Smooth muscle cell (in vitro differentiated cells): ENCODE results near the gene ACAD10. TPM values are rescaled to one million over a fixed set of nuclear protein-coding genes. Genes with fewer than 3 reads are reported as not detected.

Experiments
- DNase-seq: peaks from one replicate; lab custom pipeline; 2025; ENCODE audit not compliant: unreplicated experiment; lab: John Stamatoyannopoulos, UW
- H2AFZ ChIP-seq: fragments of 200-600 bp; sonication (generic); 2 replicates; pipeline ENCODE4 v1.6.0; 2016; ENCODE audit warnings: antibody characterized with exemption, low read depth, mild to moderate bottlenecking
- H3F3A ChIP-seq: fragments of 200-600 bp; sonication (generic); 2 replicates; pipeline ENCODE4 v1.6.0; 2017; ENCODE audit warnings: antibody characterized with exemption, low read depth
- H3K27ac ChIP-seq: fragments of 200-600 bp; sonication (generic); 2 replicates; pipeline ENCODE4 v1.5.1; 2016; ENCODE audit warnings: low read depth, mild to moderate bottlenecking
- H3K27me3 ChIP-seq: fragments of 200-600 bp; sonication (generic); 2 replicates; pipeline ENCODE4 v1.6.1; 2016; ENCODE audit warnings: low read depth, mild to moderate bottlenecking
- H3K36me3 ChIP-seq: fragments of 200-600 bp; sonication (generic); 2 replicates; pipeline ENCODE4 v1.5.1; 2016; ENCODE audit warnings: low read depth
- H3K4me1 ChIP-seq: fragments of 200-600 bp; sonication (generic); 2 replicates; pipeline ENCODE4 v1.5.1; 2016; ENCODE audit warnings: low read depth
- H3K4me2 ChIP-seq: fragments of 200-600 bp; sonication (generic); 2 replicates; pipeline ENCODE4 v1.6.0; 2016; ENCODE audit warnings: mild to moderate bottlenecking
- H3K4me3 ChIP-seq: fragments of 200-600 bp; sonication (generic); 2 replicates; pipeline ENCODE4 v1.5.1; 2016; ENCODE audit warnings: mild to moderate bottlenecking
- H3K79me2 ChIP-seq: fragments of 200-600 bp; sonication (generic); 2 replicates; pipeline ENCODE4 v1.6.0; 2016; ENCODE audit warnings: low read depth, mild to moderate bottlenecking
- H3K9ac ChIP-seq: fragments of 200-600 bp; sonication (generic); 2 replicates; pipeline ENCODE4 v1.6.0; 2016; ENCODE audit warnings: low read depth
- H3K9me3 ChIP-seq: fragments of 200-600 bp; sonication (generic); replicated peaks from 2 replicates; pipeline ENCODE4 v1.5.1; 2016; ENCODE audit warnings: low read depth
- H4K20me1 ChIP-seq: fragments of 200-600 bp; sonication (generic); 2 replicates; pipeline ENCODE4 v1.6.0; 2016; ENCODE audit warnings: low read depth
- CTCF ChIP-seq: fragments of 200-600 bp; sonication (generic); IDR thresholded peaks from 2 replicates; pipeline ENCODE4 v1.5.1; 2017; ENCODE audit warnings: borderline replicate concordance, mild to moderate bottlenecking, antibody characterized with exemption; ENCODE audit not compliant: insufficient read depth, poor library complexity, severe bottlenecking
- WGBS: methylation state at CpG from one replicate; pipeline ENCODE4 v1.1.7; 2016; ENCODE audit warnings: low lambda C conversion rate; 5-methylcytosine and 5-hydroxymethylcytosine counted together
- polyA plus RNA-seq: library from polyadenylated mRNA; unstranded; fragments of >200 nt; fragmentation: Nextera tagmentation; extraction: Ambion mirVana; gene quantifications from 2 replicates; pipeline ENCODE4 v1.2.1, GENCODE V29; 2016
- total RNA-seq: library from RNA; depleted of rRNA; stranded (reverse); fragments of >200 nt; gene quantifications from 2 replicates; pipeline ENCODE4 v1.2.3, GENCODE V29; 2014

Gene ACAD10
- 14.9 and 15.0 TPM in 2 replicates for total RNA-seq
- polyA plus RNA-seq, result 13.4 and 16.6 TPM in 2 replicates

GRCh38 chr12:111685811-111686573 lies at the start of gene ACAD10, which contains the start of gene BRAP:
ACAD10 (plus strand) TSS chr12:111686053; CDS start chr12:111692710, 6,657 bp downstream.
BRAP (minus strand) TSS chr12:111685956; CDS start chr12:111685792, 164 bp downstream.
- peak within 1 kb of the TSS; percentile 98 for H3K4me2 ChIP-seq
- TF ChIP-seq CTCF, result no peak
- peak; percentile 77 for DNase-seq
- H3K4me1 ChIP-seq, result peaks cover 19% of the 10 kb centered on the region
- H3K79me2 ChIP-seq, result peaks cover 27% of the 10 kb centered on the region
- peaks cover 6% of the 10 kb centered on the region for H3K36me3 ChIP-seq
- peak within 1 kb of the TSS; percentile 97 for H3K9ac ChIP-seq
- H3K27ac ChIP-seq, result peak within 1 kb of the TSS; percentile 85
- no peaks in the 10 kb centered on the region for H3K27me3 ChIP-seq
- peak within 1 kb of the TSS; percentile 85 for H3K4me3 ChIP-seq
- 2% methylated on average over 49 of the region's 63 CpGs for WGBS
- no peaks in the 10 kb centered on the region for H3K9me3 ChIP-seq
- peak within 1 kb of the TSS; percentile 29 for H2AFZ ChIP-seq
- H4K20me1 ChIP-seq, result peaks cover 9% of the 10 kb centered on the region
- no peaks in the 10 kb centered on the region for H3F3A ChIP-seq

GRCh38 chr12:111636209-111636945 lies 49.5 kb upstream of the ACAD10 start:
- TF ChIP-seq CTCF, result no peak
- Histone ChIP-seq H3K79me2 (no peaks in the 10 kb centered on the region), H4K20me1 (no peaks in the 10 kb centered on the region), H3F3A (peaks cover 13% of the 10 kb centered on the region), H3K4me2 (peak overlapping the region; percentile 69), H3K4me3 (no peak overlapping the region), H3K9me3 (no peaks in the 10 kb centered on the region), H3K27me3 (no peaks in the 10 kb centered on the region), H2AFZ (peak overlapping the region; percentile 2), H3K27ac (peak overlapping the region; percentile 41), H3K36me3 (no peaks in the 10 kb centered on the region), H3K9ac (peak overlapping the region; percentile 4), H3K4me1 (peaks cover 19% of the 10 kb centered on the region)
- WGBS, result 15% methylated on average over 19 of the region's 19 CpGs
- DNase-seq, result no peak

- no peaks in the 10 kb centered on the region for H3K79me2 ChIP-seq
- peaks cover 19% of the 10 kb centered on the region for H3K4me1 ChIP-seq
- DNase-seq, result no peak
- peaks cover 13% of the 10 kb centered on the region for H3F3A ChIP-seq
- no peaks in the 10 kb centered on the region for H4K20me1 ChIP-seq
- no peaks in the 10 kb centered on the region for H3K9me3 ChIP-seq
- no peaks in the 10 kb centered on the region for H3K36me3 ChIP-seq
- H3K27me3 ChIP-seq, result no peaks in the 10 kb centered on the region
- TF ChIP-seq CTCF, result no peak
- 38% methylated on average over 6 of the region's 6 CpGs for WGBS
- no peak overlapping the region for H3K9ac ChIP-seq
- H3K4me3 ChIP-seq, result no peak overlapping the region
- no peak overlapping the region for H2AFZ ChIP-seq
- peak overlapping the region; percentile 3 for H3K27ac ChIP-seq
- H3K4me2 ChIP-seq, result no peak overlapping the region
Measured at GRCh38 chr12:111638556-111638955, 47.3 kb upstream of the ACAD10 start.
